T-helper 1 cell (primary cell): Measurements from ENCODE around the gene POLD2.

Experiments used
- DNase-seq, 5 donors: peaks; one replicate each; pipeline ENCODE4 v3.0.0-alpha.2; 2012 to 2020

Gene POLD2

GRCh38 chr7:44152971-44153947 lies 29.9 kb upstream of the POLD2 start:
- DNase-seq: no peak

GRCh38 chr7:44151956-44152355 lies 28.6 kb upstream of the POLD2 start:
- no peak for DNase-seq

- DNase-seq: no peak
Measured at GRCh38 chr7:44150966-44151941, 27.9 kb upstream of the POLD2 start.

GRCh38 chr7:44150466-44150832 lies 27.1 kb upstream of the POLD2 start:
- DNase-seq: no peak

GRCh38 chr7:44149571-44150465 lies 26.5 kb upstream of the POLD2 start:
- no peak for DNase-seq

- no peak for DNase-seq
Measured at GRCh38 chr7:44148961-44149536, 25.7 kb upstream of the POLD2 start.

GRCh38 chr7:44148166-44148565 lies 24.8 kb upstream of the POLD2 start:
- DNase-seq: no peak

GRCh38 chr7:44147026-44147991 lies 24.0 kb upstream of the POLD2 start:
- no peak for DNase-seq

GRCh38 chr7:44145969-44146911 lies 22.9 kb upstream of the POLD2 start:
- DNase-seq: peak; percentile 41 to 74 (median 58)

- DNase-seq: peak in 3 of 5 donors; percentile 45 to 57 (median 47)
Measured at GRCh38 chr7:44145479-44145968, 22.2 kb upstream of the POLD2 start.

GRCh38 chr7:44144968-44145478 lies 21.7 kb upstream of the POLD2 start:
- no peak for DNase-seq

- no peak for DNase-seq
Measured at GRCh38 chr7:44144426-44144967, 21.1 kb upstream of the POLD2 start.

GRCh38 chr7:44143646-44144250 lies 20.4 kb upstream of the POLD2 start:
- no peak for DNase-seq

GRCh38 chr7:44142028-44142427 lies 18.7 kb upstream of the POLD2 start:
- no peak for DNase-seq

GRCh38 chr7:44141221-44141850 lies 18.0 kb upstream of the POLD2 start, which contains the start of gene MYL7:
MYL7 (minus strand) TSS chr7:44141332; CDS start chr7:44141305, 27 bp downstream.
- DNase-seq: no peak

GRCh38 chr7:44140341-44140740 lies 17.0 kb upstream of the POLD2 start:
- no peak for DNase-seq

GRCh38 chr7:44139311-44140010 lies 16.1 kb upstream of the POLD2 start:
- no peak for DNase-seq
